GM19372 (cell line): ENCODE data around the gene HOXC10.

Experiments used
- ATAC-seq: cut with Tn5 transposase; IDR thresholded peaks from one replicate; pipeline ENCODE4 v1.9.1; 2021; ENCODE audit warnings: mild to moderate bottlenecking, low read depth, moderate library complexity; ENCODE audit not compliant: unreplicated experiment

The HOXC10 gene

GRCh38 chr12:54000116-54001114 is 15.5 kb downstream of the HOXC10 start, which contains the start of gene HOXC9:
Gene HOXC9 (plus strand): TSS chr12:54000161. CDS start chr12:54000189, 28 bp downstream.
- ATAC-seq: no peak

- ATAC-seq: no peak
Observed at GRCh38 chr12:54001283-54002187, 16.6 kb downstream of the HOXC10 start.

- no peak for ATAC-seq
Observed at GRCh38 chr12:54002278-54002914, 17.4 kb downstream of the HOXC10 start.

GRCh38 chr12:54002915-54003389 is 18.0 kb downstream of the HOXC10 start:
- no peak for ATAC-seq

- ATAC-seq: no peak
Observed at GRCh38 chr12:54003625-54004024, 18.7 kb downstream of the HOXC10 start.

- ATAC-seq: no peak
Observed at GRCh38 chr12:54004063-54004840, 19.3 kb downstream of the HOXC10 start.

- ATAC-seq: no peak
Observed at GRCh38 chr12:54004841-54005530, 20.0 kb downstream of the HOXC10 start.

- no peak for ATAC-seq
Observed at GRCh38 chr12:54005531-54005852, 20.5 kb downstream of the HOXC10 start.

GRCh38 chr12:54005853-54006558 is 21.1 kb downstream of the HOXC10 start:
- peak; percentile 70 for ATAC-seq

- no peak for ATAC-seq
Observed at GRCh38 chr12:54006559-54007220, 21.7 kb downstream of the HOXC10 start.

- no peak for ATAC-seq
Observed at GRCh38 chr12:54007538-54008259, 22.8 kb downstream of the HOXC10 start.

- no peak for ATAC-seq
Observed at GRCh38 chr12:54008260-54008552, 23.3 kb downstream of the HOXC10 start.

GRCh38 chr12:54009171-54010052 is 24.5 kb downstream of the HOXC10 start:
- ATAC-seq: no peak

GRCh38 chr12:54010053-54010971 is 25.4 kb downstream of the HOXC10 start:
- no peak for ATAC-seq

GRCh38 chr12:54010972-54011664 is 26.2 kb downstream of the HOXC10 start:
- ATAC-seq: no peak
